Epidermal melanocyte (primary cell): ENCODE data around the gene PHLDB1.
A peak's percentile ranks its signal among the peaks of the same experiment; 100 is the strongest.
"Not testable (repeated sequence)": the region's sequence is repeated elsewhere in the genome, so short reads cannot be mapped to it uniquely, and the experiment has no call there.

Experiments used
- DNase-seq: peaks from one replicate; pipeline ENCODE4 v3.0.0; 2011; ENCODE audit warnings: low spot score; ENCODE audit not compliant: insufficient read length

Gene PHLDB1

GRCh38 chr11:118607401-118608359 is at the start of gene PHLDB1:
TSS of gene PHLDB1 (plus strand) at chr11:118607615. CDS start at chr11:118613837, 6,222 bp downstream.
- DNase-seq, result no peak

- no peak for DNase-seq
Observed at GRCh38 chr11:118560806-118561205, 46.6 kb upstream of the PHLDB1 start.

GRCh38 chr11:118565051-118565450 is 42.4 kb upstream of the PHLDB1 start:
- DNase-seq, result no peak

GRCh38 chr11:118569670-118570069 is 37.7 kb upstream of the PHLDB1 start:
- DNase-seq, result no peak

- no peak for DNase-seq
Observed at GRCh38 chr11:118570787-118571186, 36.6 kb upstream of the PHLDB1 start.

GRCh38 chr11:118571701-118572060 is 35.7 kb upstream of the PHLDB1 start:
- DNase-seq, result not testable (repeated sequence)

- peak; percentile 73 for DNase-seq
Observed at GRCh38 chr11:118572061-118572980, 35.1 kb upstream of the PHLDB1 start, which contains the start of gene ARCN1. TSS of gene ARCN1 (plus strand) at chr11:118572409. CDS start at chr11:118572548, 139 bp downstream.

- no peak for DNase-seq
Observed at GRCh38 chr11:118572981-118573550, 34.3 kb upstream of the PHLDB1 start.

- DNase-seq, result no peak
Observed at GRCh38 chr11:118574636-118575035, 32.8 kb upstream of the PHLDB1 start.

- not testable (repeated sequence) for DNase-seq
Observed at GRCh38 chr11:118577995-118578394, 29.4 kb upstream of the PHLDB1 start.

GRCh38 chr11:118581057-118581456 is 26.4 kb upstream of the PHLDB1 start:
- DNase-seq, result no peak

GRCh38 chr11:118587952-118588351 is 19.5 kb upstream of the PHLDB1 start:
- no peak for DNase-seq

GRCh38 chr11:118592616-118593367 is 14.6 kb upstream of the PHLDB1 start:
- peak; percentile 76 for DNase-seq

GRCh38 chr11:118594984-118595383 is 12.4 kb upstream of the PHLDB1 start:
- not testable (repeated sequence) for DNase-seq

- no peak for DNase-seq
Observed at GRCh38 chr11:118596224-118597146, 10.9 kb upstream of the PHLDB1 start.

GRCh38 chr11:118597556-118597955 is 9.9 kb upstream of the PHLDB1 start:
- DNase-seq, result no peak

- DNase-seq, result no peak
Observed at GRCh38 chr11:118602331-118602730, 5.1 kb upstream of the PHLDB1 start.

- DNase-seq, result not testable (repeated sequence)
Observed at GRCh38 chr11:118603709-118604108, 3.7 kb upstream of the PHLDB1 start.

GRCh38 chr11:118604566-118604965 is 2.8 kb upstream of the PHLDB1 start:
- DNase-seq, result no peak
